Spleen (tissue), 7 donors: ENCODE data around the gene IL10.

Source experiments
- CTCF ChIP-seq, 11 experiments: fragments of 200-600 bp in 7 of 11; fragments of 450-650 bp in 4 of 11; sonication (generic) in 4 of 11; IDR thresholded peaks in 8 of 11; conservative IDR thresholded peaks in 3 of 11; 1 replicate in 7 of 11; 2 replicates in 4 of 11; pipeline versions ENCODE4 v1.4.0 to v1.8.0; 2016 to 2021; ENCODE audit warnings: antibody characterized with exemption in 11 of 11, inconsistent platforms in 4 of 11, mild to moderate bottlenecking in 1 of 11
- POLR2A ChIP-seq, 3 donors: fragments of 450-650 bp; IDR thresholded peaks; one replicate each; pipeline ENCODE4 v1.5.1; 2017; ENCODE audit warnings: antibody characterized with exemption in 3 of 3, mild to moderate bottlenecking in 1 of 3
- donor health status: DM: no; HTN: no; CAD: no; lungs with moderate emphysema.
- donor health status: DM: no; HTN: no; CAD: no.
- donor health status: DM: no; HTN: no; CAD: no.

DNA sequence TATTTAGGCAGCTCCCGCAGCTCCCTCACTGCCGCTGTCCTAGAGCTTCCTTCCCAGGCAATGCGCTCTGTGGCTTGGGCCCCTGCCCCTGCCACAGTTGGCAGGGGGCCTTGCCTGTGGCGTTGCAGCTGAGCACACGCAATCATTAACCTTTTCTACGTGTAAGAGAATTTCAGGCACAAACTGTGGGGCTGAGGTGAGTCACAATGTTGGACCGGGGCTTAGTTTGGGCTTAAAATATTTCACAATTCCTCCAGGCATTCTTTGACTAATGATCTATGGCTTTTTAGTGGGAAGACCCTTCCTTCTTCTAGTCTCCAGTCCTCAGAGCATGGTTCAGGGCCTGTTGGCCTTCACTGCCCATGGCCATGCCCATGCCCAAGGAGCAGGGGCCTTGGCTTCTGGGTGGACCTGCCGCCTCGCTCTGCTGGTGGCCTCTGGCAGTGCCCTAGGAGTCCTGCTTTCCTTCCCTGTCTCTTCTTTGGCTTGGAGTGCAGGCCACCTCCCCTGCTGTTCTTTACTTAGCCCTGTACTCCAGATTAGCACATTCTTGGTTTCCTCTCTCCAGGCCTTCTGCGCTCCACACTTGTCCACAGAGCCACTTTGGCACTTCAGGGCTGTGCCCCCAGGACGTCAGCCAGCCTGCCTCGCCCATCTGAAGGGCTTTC, 48.4 kb downstream of the IL10 start:
- no peak for TF ChIP-seq CTCF (IDR thresholded peaks at IDR 0.05 in 8 of 11, conservative IDR thresholded peaks at IDR 0.05 in 3 of 11)
- TF ChIP-seq POLR2A (IDR thresholded peaks at IDR 0.05): no peak
